ENCODE data around the gene GATAD2B.

DNA sequence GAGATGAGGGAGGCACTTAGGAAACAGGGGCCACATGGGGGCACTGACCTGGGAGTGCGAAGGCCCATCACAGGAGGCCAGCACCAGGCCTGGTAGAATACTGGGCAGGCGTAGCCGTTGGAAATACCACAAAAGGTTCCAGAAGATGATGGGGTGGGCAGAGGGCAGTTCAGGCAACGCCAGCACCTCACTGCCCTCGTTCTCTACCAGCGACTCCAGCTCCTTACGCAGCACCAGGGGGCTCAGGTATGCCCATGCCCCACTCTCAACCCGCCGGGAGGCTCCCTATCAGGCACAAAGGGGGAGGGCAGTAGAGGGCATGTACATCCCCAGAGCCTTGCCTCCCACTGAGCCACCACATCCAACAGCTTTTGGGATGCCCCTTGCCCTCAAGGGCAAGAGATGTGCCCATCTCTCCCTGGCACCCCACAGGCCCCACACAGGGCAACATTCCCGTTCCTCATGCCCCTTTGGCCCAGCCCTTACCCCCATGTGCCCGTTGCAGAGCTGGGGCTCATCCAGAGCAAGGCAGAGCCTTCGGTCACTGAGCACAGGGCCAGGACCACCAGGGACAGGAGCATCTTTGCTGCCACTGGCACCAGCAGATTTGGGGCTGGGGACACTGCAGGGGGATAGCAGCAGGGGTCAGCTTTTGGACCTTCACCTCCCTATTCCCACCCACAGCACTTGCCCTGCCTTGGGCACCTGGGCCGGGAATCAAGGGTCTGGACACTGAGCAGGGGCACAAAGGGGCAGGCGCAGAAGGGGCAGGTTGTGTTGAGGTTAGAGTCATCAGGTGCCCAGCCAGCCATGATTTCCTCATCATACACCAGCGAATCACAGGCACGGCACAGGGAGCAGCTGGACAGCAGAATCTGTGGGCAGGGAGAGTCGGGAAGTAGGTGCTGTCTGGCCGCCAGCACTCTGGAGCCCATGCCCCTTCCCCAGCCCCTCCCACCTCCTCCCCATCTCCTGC is 9.7 kb upstream of the GATAD2B start:
- TF ChIP-seq YY1 (IDR thresholded peaks at IDR 0.05; ENCODE audit: insufficient read depth, insufficient read length) = no peak
- no peak for TF ChIP-seq SUZ12 (IDR thresholded peaks at IDR 0.05; ENCODE audit: extremely low read depth, insufficient read depth, insufficient read length)

Measured in NT2/D1 (cell line).